H9 (cell line): ENCODE data around the gene NAV1. TPM values are rescaled to one million over a fixed set of nuclear protein-coding genes. Genes with fewer than 3 reads are reported as not detected.

Experiments
- DNase-seq: peaks from one replicate; pipeline ENCODE4 v3.0.0-alpha.2; 2017
- H2AFZ ChIP-seq: one replicate; pipeline ENCODE4 v1.6.1; 2013; ENCODE audit warnings: mild to moderate bottlenecking, low read length, control low read depth, moderate library complexity
- H2AK5ac ChIP-seq: 2 replicates; pipeline ENCODE4 v1.6.1; 2013; ENCODE audit warnings: low read length, control low read depth, mixed read lengths; ENCODE audit not compliant: insufficient read length
- H2BK120ac ChIP-seq: one replicate; pipeline ENCODE4 v1.6.1; 2013; ENCODE audit warnings: low read depth, mild to moderate bottlenecking, low read length, control low read depth, inconsistent platforms; ENCODE audit not compliant: poor library complexity, severe bottlenecking
- H2BK12ac ChIP-seq: 2 replicates; pipeline ENCODE4 v1.6.1; 2013; ENCODE audit warnings: low read length, control low read depth, mixed read lengths, low read depth; ENCODE audit not compliant: insufficient read length
- H2BK15ac ChIP-seq: 2 replicates; pipeline ENCODE4 v1.6.1; 2013; ENCODE audit warnings: low read depth, low read length, control low read depth
- H2BK20ac ChIP-seq: one replicate; pipeline ENCODE4 v1.6.1; 2013; ENCODE audit warnings: low read depth, mild to moderate bottlenecking, low read length, control low read depth, inconsistent platforms; ENCODE audit not compliant: poor library complexity, severe bottlenecking
- H2BK5ac ChIP-seq: 2 replicates; pipeline ENCODE4 v1.6.1; 2013; ENCODE audit warnings: low read length, control low read depth, mixed read lengths; ENCODE audit not compliant: insufficient read length
- H3K14ac ChIP-seq: 2 replicates; pipeline ENCODE4 v1.6.1; 2013; ENCODE audit warnings: low read length, control low read depth; ENCODE audit not compliant: insufficient read depth
- H3K18ac ChIP-seq: 2 replicates; pipeline ENCODE4 v1.6.1; 2013; ENCODE audit warnings: low read depth, mild to moderate bottlenecking, mixed read lengths, low read length, control low read depth; ENCODE audit not compliant: insufficient read length
- H3K23ac ChIP-seq: 2 replicates; pipeline ENCODE4 v1.6.1; 2013; ENCODE audit warnings: low read length, control low read depth, mixed read lengths, low read depth; ENCODE audit not compliant: insufficient read length
- H3K23me2 ChIP-seq: 2 replicates; pipeline ENCODE4 v1.6.1; 2013; ENCODE audit warnings: low read depth, mild to moderate bottlenecking, mixed read lengths, low read length, control low read depth; ENCODE audit not compliant: insufficient read length, poor library complexity, severe bottlenecking
- H3K27ac ChIP-seq: 2 replicates; pipeline ENCODE4 v1.5.1; 2013; ENCODE audit warnings: low read length, control low read depth, mixed read lengths, low read depth; ENCODE audit not compliant: insufficient read length
- H3K27me3 ChIP-seq: 2 replicates; pipeline ENCODE4 v1.6.1; 2013; ENCODE audit warnings: low read length, control low read depth, inconsistent platforms; ENCODE audit not compliant: insufficient read depth
- H3K4ac ChIP-seq: 2 replicates; pipeline ENCODE4 v1.6.1; 2013; ENCODE audit warnings: low read depth, mild to moderate bottlenecking, control low read depth, inconsistent platforms, low read length, moderate library complexity
- H3K4me1 ChIP-seq: 2 replicates; pipeline ENCODE4 v1.6.1; 2013; ENCODE audit warnings: low read length, control low read depth, inconsistent platforms; ENCODE audit not compliant: insufficient read depth
- H3K4me2 ChIP-seq: 2 replicates; pipeline ENCODE4 v1.6.1; 2013; ENCODE audit warnings: low read length, control low read depth, mixed read lengths; ENCODE audit not compliant: insufficient read length, insufficient read depth
- H3K56ac ChIP-seq: 2 replicates; pipeline ENCODE4 v1.6.1; 2013; ENCODE audit warnings: low read depth, mild to moderate bottlenecking, mixed read lengths, low read length, control low read depth; ENCODE audit not compliant: insufficient read length
- H3K79me1 ChIP-seq: 2 replicates; pipeline ENCODE4 v1.6.1; 2013; ENCODE audit warnings: low read depth, mild to moderate bottlenecking, moderate library complexity, low read length, control low read depth, inconsistent platforms; ENCODE audit not compliant: insufficient read depth, poor library complexity, severe bottlenecking
- H3K79me2 ChIP-seq: 2 replicates; pipeline ENCODE4 v1.6.1; 2013; ENCODE audit warnings: low read length, control low read depth, inconsistent platforms; ENCODE audit not compliant: insufficient read depth
- H3K9ac ChIP-seq: 2 replicates; pipeline ENCODE4 v1.6.1; 2013; ENCODE audit warnings: low read length, control low read depth, mixed read lengths; ENCODE audit not compliant: insufficient read length; ENCODE audit errors: extremely low read depth
- H3K9me3 ChIP-seq: one replicate; pipeline ENCODE4 v1.6.1; 2013; ENCODE audit warnings: low read depth, low read length, inconsistent platforms; ENCODE audit not compliant: control insufficient read depth
- H3T11ph ChIP-seq: one replicate; pipeline ENCODE4 v1.6.1; 2013; ENCODE audit warnings: mild to moderate bottlenecking, low read length, control low read depth, inconsistent platforms
- H4K20me1 ChIP-seq: one replicate; pipeline ENCODE4 v1.6.1; 2013; ENCODE audit not compliant: control insufficient read depth, insufficient read length, insufficient read depth
- H4K5ac ChIP-seq: 2 replicates; pipeline ENCODE4 v1.6.1; 2013; ENCODE audit warnings: low read depth, mild to moderate bottlenecking, mixed read lengths, low read length, control low read depth; ENCODE audit not compliant: insufficient read length
- H4K8ac ChIP-seq: replicated peaks from 2 replicates; pipeline ENCODE4 v1.6.1; 2013; ENCODE audit warnings: low read length, control low read depth, mixed read lengths, low read depth; ENCODE audit not compliant: insufficient read length
- H4K91ac ChIP-seq: 2 replicates; pipeline ENCODE4 v1.6.1; 2013; ENCODE audit warnings: low read depth, mild to moderate bottlenecking, moderate library complexity, mixed read lengths, low read length, control low read depth; ENCODE audit not compliant: insufficient read length
- H3K27ac Mint-ChIP-seq, 3 experiments: 2 replicates in 2 of 3; 3 replicates in 1 of 3; pipeline ENCODE4 v1.8.0; 2020 to 2021; ENCODE audit warnings: mixed read lengths in 3 of 3, mild to moderate bottlenecking in 1 of 3, moderate library complexity in 1 of 3
- H3K27me3 Mint-ChIP-seq: 2 replicates; pipeline ENCODE4 v1.8.0; 2021; ENCODE audit warnings: low read depth, mild to moderate bottlenecking, moderate library complexity, mixed read lengths
- H3K36me3 Mint-ChIP-seq, 3 experiments: 2 replicates in 2 of 3; 3 replicates in 1 of 3; pipeline ENCODE4 v1.8.0; 2020 to 2021; ENCODE audit warnings: low read depth in 3 of 3, mixed read lengths in 3 of 3; ENCODE audit not compliant: insufficient read depth in 1 of 3
- H3K4me1 Mint-ChIP-seq, 2 experiments: 2 replicates each; pipeline ENCODE4 v1.8.0; 2020; ENCODE audit warnings: mixed read lengths in 2 of 2
- H3K4me3 Mint-ChIP-seq, 2 experiments: 2 replicates in 1 of 2; 3 replicates in 1 of 2; pipeline ENCODE4 v1.8.0; 2020 to 2021; ENCODE audit warnings: mild to moderate bottlenecking in 2 of 2, mixed read lengths in 2 of 2, moderate library complexity in 1 of 2
- H3K9me3 Mint-ChIP-seq, 2 experiments: 2 replicates in 1 of 2; 3 replicates in 1 of 2; pipeline ENCODE4 v1.8.0; 2020; ENCODE audit warnings: mild to moderate bottlenecking in 2 of 2, mixed read lengths in 2 of 2, moderate library complexity in 1 of 2
- CTCF ChIP-seq: fragments of 200-600 bp; sonication (generic); conservative IDR thresholded peaks from 3 replicates; pipeline ENCODE4 v1.8.0; 2021; ENCODE audit warnings: antibody characterized with exemption, mild to moderate bottlenecking
- WGBS: extraction: QIAGEN DNeasy Blood & Tissue Kit; methylation state at CpG from one replicate; pipeline ENCODE4 v1.1.7; 2013; ENCODE audit warnings: missing lambda C conversion rate, low lambda C conversion rate, mixed read lengths; ENCODE audit not compliant: insufficient read length; ENCODE audit errors: extremely low coverage; 5-methylcytosine and 5-hydroxymethylcytosine counted together
- total RNA-seq: library from RNA; stranded (reverse); gene quantifications from 2 replicates; pipeline ENCODE4 v1.2.1, GENCODE V29; 2021

NAV1 gene
- total RNA-seq, 1 experiment from 2014 or later, result 20.5 TPM

GRCh38 chr1:201518071-201518470 lies 20.9 kb upstream of the NAV1 start:
- H3T11ph ChIP-seq, result no peak overlapping the region
- no peaks in the 10 kb centered on the region for H4K20me1 ChIP-seq
- no peaks in the 10 kb centered on the region for H3K79me2 ChIP-seq
- H2AFZ ChIP-seq, result no peak overlapping the region
- TF ChIP-seq CTCF, result no peak
- H4K8ac ChIP-seq, result no peak overlapping the region
- H2BK12ac ChIP-seq, result no peak overlapping the region
- H3K9me3 Mint-ChIP-seq, result peaks cover 0 to under 1% of the 10 kb centered on the region in 2 experiments; a peak in 1 of 5 replicates
- H2AK5ac ChIP-seq, result no peak overlapping the region
- no peaks in the 10 kb centered on the region for H3K4me1 ChIP-seq
- no peak overlapping the region for H2BK15ac ChIP-seq
- no peak overlapping the region for H3K27ac Mint-ChIP-seq
- no peak overlapping the region for H3K27ac ChIP-seq
- H3K4ac ChIP-seq, result no peak overlapping the region
- H3K18ac ChIP-seq, result no peak overlapping the region
- H3K4me3 Mint-ChIP-seq, result no peak overlapping the region
- H3K79me1 ChIP-seq, result no peaks in the 10 kb centered on the region
- no peak overlapping the region for H3K9ac ChIP-seq
- H3K23ac ChIP-seq, result no peak overlapping the region
- no peak overlapping the region for H3K14ac ChIP-seq
- peaks cover 13 to 14% of the 10 kb centered on the region in 2 experiments for H3K4me1 Mint-ChIP-seq
- no peak overlapping the region for H4K5ac ChIP-seq
- no peak overlapping the region for H3K56ac ChIP-seq
- no peak overlapping the region for H3K4me2 ChIP-seq
- H2BK5ac ChIP-seq, result no peak overlapping the region
- peaks cover 3% of the 10 kb centered on the region; the same call in 1 of the 2 replicates for H3K27me3 Mint-ChIP-seq
- no peaks in the 10 kb centered on the region for H3K9me3 ChIP-seq
- no peaks in the 10 kb centered on the region for H3K23me2 ChIP-seq
- no CpG with 5 or more reads among the region's 5 CpGs for WGBS
- no peak for DNase-seq
- H3K36me3 Mint-ChIP-seq, result no peaks in the 10 kb centered on the region
- H2BK120ac ChIP-seq, result no peak overlapping the region
- no peaks in the 10 kb centered on the region for H3K27me3 ChIP-seq
- no peak overlapping the region for H2BK20ac ChIP-seq
- H4K91ac ChIP-seq, result no peak overlapping the region
